Heart left ventricle (tissue), 13 donors: Measurements from ENCODE around the gene BOK.

Experiments
- POLR2A ChIP-seq, 2 donors: fragments of 450-650 bp; IDR thresholded peaks; one replicate each; pipeline ENCODE4 v1.6.1; 2017; ENCODE audit warnings: antibody characterized with exemption in 2 of 2, mild to moderate bottlenecking in 2 of 2, moderate library complexity in 2 of 2
- TF ChIP-seq, protein P1 (sequence below), 12 donors: fragments of 200-600 bp; sonication (generic) in 4 of 12; IDR thresholded peaks; one replicate each; pipeline versions ENCODE4 v1.5.0 to v1.8.0; 2018 to 2022; ENCODE audit warnings: antibody characterized with exemption in 12 of 12, mild to moderate bottlenecking in 5 of 12
- donor health status: ischemic (EF 13 %, LVEDD 7.1; RV severe dilation, severe dysfunction).
- donor health status: DM: no; HTN: yes; CAD: no.
- donor health status: DM: no; HTN: no; CAD: no.
- donor health status: ischemic (EF 25% LVEDD 6.9; RV normal size, moderate dysfunction).
- donor health status: ischemic (EF 25% LVEDD 5.7; RV mildly dilated, moderate dysfunction).
- donor health status: ischemic (EF 35%, LVEDD 5.7; RV mildly dilated, moderate dysfunction).
- donor health status: nonischemic (EF 11% LVEDD 7.7; RV severe dilation, severe dysfunction).
- donor health status: DM: yes; HTN: yes; CAD: no.
- donor health status: PGD.
- donor health status: ischemic (EF 29% LVEDD 5.4; RV normal size, mild dysfunction).
- donor health status: nonischemic (EF 23%, LVEDD 6.1; RV moderate dilation, normal function).

GRCh38 chr2:241509155-241509784 lies 49.3 kb upstream of the BOK start:
- TF ChIP-seq, protein P1, sequence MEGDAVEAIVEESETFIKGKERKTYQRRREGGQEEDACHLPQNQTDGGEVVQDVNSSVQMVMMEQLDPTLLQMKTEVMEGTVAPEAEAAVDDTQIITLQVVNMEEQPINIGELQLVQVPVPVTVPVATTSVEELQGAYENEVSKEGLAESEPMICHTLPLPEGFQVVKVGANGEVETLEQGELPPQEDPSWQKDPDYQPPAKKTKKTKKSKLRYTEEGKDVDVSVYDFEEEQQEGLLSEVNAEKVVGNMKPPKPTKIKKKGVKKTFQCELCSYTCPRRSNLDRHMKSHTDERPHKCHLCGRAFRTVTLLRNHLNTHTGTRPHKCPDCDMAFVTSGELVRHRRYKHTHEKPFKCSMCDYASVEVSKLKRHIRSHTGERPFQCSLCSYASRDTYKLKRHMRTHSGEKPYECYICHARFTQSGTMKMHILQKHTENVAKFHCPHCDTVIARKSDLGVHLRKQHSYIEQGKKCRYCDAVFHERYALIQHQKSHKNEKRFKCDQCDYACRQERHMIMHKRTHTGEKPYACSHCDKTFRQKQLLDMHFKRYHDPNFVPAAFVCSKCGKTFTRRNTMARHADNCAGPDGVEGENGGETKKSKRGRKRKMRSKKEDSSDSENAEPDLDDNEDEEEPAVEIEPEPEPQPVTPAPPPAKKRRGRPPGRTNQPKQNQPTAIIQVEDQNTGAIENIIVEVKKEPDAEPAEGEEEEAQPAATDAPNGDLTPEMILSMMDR (IDR thresholded peaks at IDR 0.05), result no peak
- no peak for TF ChIP-seq POLR2A (IDR thresholded peaks at IDR 0.05)
